NCI-H187 treated with DMSO at 0.1 percent for 48 hours (cell line): ENCODE results near the gene S1PR1.

Source experiments
- DNase-seq: peaks from one replicate; lab custom pipeline; 2025; lab: John Stamatoyannopoulos, UW

Gene S1PR1

DNA sequence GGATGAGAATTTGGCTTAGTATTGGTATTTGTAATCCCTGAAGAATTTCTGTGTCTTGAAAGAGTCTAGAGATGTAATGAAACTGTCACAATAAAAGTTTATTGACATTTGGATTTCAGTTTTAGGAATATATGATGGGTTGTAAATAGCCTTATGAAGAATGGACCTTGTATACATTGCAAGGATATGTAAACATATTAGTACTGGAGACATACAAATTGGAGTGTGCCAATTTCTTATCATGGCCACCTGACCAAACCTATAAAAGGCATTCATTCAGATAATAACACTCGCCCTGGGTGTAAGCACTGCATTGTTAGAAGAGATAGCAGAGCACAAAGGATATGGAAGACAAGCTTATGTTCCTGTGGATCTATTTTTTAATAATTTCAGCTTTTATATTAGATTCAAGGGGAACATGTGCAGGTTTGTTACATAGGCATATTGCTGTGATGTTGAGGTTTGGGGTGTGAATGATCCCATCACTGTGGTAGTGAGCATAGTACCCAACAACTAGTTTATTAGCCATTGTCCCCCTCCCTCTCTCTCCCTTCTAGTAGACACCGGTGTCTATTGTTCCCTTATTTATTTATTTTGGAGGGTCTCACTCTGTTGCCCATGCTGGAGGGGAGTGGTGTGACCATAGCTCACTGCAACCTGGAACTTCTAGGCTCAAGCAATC is 8.6 kb downstream of the S1PR1 start:
- no peak for DNase-seq

DNA sequence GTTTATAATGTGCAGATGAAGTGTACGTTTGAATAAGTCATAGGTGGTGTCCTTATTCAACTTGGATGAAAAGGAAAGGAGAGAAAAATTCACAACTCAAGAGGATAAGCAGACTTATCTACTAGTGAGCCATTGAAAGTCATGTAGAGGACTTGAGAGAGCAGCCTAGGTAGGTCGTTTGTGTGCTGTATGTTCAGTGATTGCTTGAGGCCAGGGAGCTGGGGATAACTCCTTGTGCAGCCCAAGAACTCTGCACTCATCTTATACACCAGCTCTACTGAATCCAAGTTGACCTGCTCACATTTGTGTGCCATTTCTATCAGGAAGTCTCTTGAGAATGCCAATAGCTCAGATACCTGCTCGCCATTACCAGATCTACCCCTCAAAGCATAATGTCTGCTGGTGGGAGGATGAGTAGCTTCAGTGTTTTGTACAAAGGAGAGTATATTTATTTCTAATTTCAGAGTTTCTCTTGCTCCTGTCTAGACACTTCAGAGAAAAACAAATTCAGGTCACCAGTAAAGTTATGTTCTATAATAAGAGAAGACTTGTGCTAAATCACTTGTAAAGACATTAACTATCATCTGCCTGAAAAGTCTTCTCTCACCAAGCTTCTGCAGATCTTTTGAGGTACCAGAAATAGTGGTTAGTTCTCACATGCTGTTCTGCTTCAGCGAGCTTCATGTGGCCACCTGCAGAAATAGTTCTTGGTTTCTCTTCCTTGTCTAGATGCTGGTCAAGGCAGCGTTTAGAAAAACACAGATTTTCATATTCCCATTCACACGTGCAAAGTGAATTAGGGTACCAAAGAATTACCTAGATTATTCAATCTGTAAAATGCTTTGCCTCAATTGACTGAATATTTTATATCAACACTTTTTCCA is 10.8 kb downstream of the S1PR1 start:
- no peak for DNase-seq

DNA sequence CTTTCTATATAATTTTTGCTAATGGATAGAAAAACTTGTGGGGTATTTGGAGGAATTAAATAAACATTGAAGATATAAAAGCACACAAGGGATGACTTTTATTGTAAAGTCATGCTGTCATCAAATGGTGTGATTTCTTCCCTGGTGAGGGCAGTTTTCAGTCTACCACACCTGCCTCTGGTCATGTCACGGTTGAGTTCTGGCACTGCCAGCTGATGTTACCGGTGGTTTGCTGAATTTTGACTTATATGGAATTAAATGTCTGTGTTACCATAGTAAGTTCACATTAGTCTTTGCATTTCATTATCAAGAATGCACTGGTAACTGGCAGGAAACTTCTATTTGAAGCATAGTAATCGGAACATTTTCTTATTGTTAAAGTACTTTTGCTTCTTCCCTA is 13.4 kb downstream of the S1PR1 start:
- DNase-seq = no peak

DNA sequence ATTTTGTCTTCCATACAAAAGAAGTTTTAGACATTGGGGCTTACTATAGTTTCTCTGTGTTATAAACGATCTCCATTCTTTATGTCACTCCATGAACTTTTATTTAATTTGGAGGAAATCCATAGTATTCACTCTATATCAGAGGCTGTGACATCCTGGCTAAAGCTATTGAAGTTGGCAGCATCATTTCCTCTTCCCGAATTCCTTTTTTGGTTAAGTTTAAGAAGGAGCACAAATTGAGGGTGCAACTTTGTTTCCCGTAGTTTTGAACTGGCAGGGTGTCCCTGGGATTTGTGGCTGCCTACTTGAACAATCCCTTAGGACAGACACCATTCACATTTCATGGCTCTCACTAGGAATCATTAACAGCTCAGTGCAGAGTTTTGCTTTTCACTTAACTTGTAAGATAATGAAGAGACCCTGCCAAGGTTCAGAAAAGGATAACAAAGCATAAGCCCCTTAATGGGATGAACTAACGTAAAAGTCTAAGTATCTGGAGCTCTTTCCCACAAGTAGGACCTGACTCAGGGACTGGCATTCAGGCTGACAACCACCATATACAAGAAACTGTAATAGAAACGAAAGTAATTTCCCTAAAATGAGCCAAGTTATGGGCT is 13.9 kb downstream of the S1PR1 start:
- DNase-seq = no peak

DNA sequence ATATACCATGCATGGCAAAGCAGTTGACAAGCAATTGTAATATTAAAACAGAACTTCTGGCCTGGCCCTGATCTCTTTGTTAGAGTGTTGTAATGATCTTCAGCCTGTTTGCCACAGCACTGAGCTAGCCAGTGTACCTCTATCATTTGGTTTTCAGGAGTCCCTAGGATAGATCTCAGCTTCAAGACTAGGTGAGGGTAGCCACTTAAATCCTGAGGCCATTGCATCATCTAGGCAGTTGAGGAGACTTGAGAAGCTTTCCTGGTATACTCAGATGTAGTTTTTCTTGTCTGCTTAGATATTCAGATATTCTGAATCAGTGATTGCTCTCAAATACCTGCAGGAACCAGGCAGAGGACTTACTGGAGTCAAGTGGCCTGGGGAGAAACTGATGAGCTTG is 14.7 kb downstream of the S1PR1 start:
- DNase-seq = no peak

DNA sequence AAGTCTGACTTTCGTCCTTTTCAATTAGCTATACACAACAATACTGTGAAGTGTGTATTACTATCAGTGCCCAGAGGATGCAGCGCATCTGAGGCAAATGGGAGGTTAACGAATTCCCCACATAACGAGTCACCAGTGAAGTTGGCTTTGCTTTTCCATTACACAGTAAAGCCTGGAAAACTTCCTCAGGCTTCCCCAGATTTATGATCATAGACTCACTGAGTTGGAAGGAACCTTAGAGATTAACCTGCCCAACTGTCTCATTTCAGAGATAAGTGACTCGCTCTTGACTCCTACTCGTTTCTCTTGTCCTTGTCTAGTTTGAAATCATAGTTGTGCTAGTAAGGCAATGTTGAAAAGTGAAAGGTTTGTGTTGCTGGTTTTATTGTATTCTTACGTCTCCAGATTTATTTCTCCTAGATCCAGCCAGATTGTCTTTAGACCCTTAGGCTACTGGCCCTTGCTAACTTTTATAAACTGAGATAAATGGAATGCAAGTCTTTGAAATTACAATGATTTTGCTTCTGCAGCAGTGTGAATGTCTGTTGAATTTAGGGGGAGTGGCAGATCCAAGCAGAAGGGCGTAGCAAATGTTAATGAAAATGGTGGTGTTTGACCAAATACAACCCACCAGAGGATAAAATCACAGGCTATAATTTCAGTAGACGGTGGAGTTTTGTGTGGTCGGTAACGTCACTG is 17.3 kb downstream of the S1PR1 start:
- DNase-seq = no peak

DNA sequence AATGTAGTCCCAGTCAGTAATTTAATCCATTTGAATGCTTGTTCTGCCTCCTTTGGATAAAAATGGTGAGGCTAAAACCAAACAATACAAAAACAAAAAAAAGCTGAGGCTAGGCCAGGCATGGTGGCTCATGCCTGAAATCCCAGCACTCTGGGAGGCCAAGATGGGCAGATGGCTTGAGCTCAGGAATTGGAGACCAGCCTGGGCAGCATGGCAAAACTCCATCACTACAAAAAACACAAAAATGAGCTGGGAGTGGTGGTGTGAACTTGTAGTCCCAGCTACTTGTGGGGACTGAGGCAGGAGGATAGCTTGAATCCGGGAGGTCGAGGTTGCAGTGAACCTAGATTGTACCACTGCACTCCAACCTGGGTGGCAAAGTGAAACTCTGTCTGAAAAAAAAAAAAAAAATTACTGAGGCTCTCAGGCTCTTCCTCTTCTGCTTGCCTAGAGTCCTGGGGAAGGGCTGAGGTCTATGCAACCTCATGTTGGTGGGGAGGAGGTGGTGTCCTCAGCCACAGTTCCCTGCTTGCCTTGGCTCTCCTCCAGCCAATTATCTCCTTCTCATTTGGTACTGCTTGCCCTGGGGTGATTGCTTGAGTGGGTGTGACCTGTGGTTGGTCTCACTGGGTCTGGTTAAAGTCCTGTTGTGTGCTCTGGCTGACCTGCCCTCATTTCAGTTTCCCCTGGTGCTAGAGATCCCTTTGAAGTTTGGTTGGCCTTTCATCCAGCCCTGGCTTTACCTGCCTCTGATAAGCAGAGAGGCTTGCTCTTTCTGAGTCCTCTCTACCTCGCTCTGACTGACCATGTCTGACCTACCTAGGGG is 20.9 kb downstream of the S1PR1 start:
- no peak for DNase-seq

DNA sequence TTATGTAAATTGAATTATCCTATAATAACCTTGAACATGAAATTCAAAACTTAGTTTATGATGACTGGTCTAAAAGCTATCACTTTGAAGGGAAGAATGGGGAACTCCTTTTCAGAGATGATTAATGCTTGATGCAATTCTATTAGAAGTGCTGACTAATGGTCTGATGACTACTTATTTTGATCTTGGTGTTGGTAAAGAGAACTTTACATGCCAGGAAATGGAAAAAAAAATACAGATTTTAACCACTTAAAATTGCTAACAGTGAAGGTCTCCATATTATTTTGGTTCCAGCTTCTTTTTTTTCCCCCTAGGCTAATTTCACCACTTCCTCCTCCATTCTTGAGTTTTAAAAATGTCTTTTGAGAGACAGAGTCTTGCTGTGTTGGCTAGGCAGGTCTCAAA is 22.9 kb downstream of the S1PR1 start:
- no peak for DNase-seq

DNA sequence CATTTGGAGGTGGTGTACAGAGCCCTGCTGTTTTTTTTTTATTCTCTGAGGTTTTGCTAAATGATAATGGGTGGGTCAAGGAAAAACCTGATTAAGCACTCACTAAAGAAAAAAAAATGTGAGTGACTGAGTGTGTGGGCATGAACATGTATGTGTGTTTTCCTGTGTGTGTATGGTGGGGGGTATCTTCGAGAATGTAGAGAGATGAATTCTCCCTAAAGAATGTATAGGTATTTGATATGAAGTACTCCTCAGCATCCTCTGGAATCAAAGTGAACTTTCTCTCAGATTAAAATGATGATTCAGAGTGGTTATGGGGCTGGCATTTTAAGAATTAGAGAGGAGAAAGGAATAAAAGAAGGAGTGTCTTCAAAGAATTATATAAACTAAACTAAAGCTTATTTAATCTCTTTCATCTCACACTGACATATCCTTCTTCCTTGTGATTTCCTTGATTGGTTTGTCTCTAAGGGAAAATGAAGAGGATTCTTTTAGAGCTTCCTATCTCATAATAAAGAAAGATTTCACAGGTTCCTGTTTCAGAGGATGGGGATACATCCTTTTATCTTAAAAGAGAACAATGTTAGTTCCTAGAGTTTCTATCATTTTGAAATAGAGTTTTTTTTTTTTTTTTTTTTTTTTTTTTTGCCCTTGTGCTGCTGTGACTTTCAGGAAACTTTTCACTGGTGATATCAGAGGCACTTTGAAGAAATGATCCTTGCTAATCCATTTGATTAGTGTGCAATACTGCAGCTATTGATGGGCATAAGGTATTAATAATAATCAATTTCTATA is 23.9 kb downstream of the S1PR1 start:
- no peak for DNase-seq

DNA sequence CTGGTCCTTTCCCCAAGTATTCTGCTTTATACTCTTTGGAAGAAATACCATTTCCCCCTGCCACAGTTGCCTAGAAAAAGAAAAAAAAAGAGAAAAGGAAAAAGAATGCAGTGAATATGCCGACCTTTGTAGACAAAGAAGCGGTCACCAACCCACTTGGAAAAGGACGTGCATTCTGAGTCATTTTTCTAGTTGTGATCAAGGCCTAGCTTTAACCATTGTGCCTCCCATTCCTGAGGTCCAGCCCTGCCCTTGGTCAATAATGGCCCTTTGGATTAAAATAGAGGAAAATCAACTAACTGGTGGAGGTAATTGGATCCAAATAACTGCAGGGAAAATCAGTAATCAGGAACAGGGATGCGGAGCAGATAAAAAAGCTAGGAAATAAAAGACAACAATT is 24.8 kb downstream of the S1PR1 start:
- no peak for DNase-seq

DNA sequence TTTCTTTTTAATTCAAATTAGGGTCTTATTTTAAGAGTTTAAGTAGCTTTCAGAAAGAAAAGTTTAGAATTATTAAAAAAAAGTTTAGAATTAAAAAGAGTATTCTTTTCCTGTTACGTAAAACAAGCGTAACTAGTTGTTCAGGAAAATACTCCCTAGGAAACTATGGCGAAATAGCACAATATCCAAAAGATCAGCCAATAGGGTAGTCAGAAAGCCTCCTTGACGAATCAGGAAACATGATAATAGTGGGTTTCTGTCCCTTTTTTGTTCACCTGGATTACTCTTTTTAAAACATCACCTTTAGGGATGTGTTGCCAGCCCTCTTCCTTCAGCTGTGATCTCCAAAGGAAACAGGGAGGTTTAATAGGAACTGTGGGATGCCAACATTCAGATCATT is 25.2 kb downstream of the S1PR1 start:
- DNase-seq = no peak

DNA sequence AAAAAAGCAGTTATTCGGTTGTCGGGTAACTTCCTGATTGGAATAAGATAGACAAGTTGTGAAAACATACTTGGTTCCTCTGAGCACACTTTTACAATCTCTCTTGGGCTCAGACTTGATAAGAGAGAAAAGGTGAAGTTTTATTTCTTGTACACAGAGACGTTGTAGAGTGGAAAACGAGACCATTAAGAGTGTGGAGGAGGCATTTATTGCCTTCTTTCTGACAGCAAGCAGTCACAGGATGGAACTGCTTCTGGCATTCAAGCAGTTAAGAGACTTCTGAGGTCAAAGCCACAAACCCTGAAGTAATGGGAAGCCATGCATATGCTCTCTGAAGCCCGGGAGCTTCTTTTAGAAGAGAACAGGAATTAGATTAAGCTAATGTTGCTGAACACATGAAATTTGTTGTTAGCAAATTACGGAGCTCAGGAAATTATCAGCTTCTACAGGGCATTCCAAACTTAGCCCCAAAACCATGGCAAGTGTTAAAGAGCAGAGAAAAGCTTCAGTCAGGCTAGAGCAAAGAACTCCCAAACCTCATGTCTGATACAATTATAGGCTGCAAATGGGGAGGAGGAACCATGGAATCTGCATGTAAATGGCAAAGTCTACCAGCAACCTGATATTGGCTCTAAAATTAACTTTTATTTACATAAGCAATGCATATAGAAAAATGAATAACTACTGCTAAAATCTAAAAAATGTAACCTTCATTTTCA is 26.0 kb downstream of the S1PR1 start:
- no peak for DNase-seq

DNA sequence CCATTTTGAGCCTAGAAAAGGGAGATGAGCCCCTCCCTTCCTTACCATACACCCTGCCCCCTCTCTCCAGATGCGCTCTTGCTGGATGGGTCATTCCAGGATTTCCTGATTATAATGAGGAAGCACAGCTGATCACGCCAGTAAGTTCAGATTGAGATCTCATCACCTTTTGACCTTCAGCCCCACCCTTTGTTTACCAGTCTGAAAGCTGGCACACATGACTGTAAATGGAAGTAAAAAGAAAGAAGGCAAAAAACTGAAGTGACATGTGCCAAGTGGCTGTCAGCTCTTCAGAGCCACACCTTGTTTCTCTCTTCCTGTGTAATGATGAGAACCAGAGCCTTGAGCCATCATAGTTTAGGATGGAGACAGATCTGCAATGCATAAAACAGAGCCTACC is 27.9 kb downstream of the S1PR1 start:
- no peak for DNase-seq

DNA sequence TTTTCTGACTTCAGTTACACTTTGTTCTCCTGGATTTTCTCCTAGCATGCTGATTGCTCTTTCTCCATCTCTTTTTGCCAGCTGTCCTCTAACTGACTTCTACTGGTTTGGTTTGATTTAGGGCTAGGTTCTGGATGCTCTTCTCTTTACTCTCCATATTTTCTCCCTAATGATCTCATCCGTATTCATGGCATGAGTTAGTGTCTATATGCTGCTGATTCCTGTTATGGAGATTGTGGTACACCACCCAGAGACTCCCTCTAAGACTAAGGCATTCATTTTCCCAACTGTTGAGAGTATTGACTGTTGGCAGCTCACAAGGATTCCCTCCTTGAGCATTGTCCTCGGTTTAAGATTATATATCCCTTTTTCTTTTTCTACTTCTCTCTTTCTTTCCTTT is 28.9 kb downstream of the S1PR1 start:
- no peak for DNase-seq

DNA sequence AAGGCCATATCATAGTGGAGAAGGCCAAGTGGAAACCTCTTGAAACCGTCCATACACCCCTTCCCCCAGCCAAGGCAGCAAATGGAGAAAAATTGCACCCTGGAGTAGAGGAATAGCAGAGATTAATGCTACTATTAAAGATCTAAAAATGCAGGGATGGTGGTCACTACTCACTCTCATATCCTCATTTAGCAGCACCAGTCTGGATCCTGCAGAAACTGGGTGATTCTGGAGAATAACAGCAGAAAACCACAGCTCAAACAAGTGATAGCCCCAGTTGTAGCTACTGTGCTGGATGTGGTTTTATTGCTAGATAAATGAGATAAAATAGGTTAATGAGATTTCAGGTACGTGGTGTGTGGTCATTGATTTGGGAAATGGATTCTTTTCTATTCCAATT is 30.3 kb downstream of the S1PR1 start:
- DNase-seq = no peak

DNA sequence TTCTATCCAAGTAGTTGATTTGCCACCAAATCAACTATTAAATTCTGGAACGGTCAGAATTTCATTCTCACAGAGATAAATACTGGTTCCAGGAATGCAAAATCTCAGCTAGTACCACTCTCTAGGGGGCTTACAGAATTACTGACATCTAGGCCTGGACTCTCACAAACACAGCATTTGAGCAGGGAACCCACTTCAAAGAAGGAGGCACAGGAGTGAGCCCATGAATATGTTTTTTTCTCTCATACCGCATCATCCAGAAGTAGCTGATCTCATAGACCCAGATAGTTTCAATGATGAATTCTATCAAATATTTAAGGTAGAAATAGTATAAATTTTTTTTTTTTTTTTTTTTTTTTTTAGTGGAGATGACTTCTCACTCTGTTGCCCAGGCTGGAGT is 32.1 kb downstream of the S1PR1 start:
- no peak for DNase-seq

DNA sequence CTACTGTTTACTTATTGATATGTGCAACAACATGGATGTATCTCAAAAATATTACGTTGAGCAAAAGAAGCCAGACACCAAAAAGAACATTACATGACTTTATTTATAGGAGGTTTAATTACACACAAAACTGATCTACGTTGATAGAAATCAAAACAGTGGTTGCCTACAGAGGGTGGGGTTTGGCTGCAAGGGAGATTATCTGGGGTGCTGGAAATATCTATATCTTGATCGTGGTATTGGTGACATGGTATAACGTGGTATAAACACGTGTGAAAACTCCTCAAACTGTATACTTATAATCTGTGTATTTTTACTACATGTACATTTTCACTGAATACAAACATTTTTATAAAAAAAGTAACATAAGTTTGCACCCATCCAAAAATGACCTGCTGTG is 38.9 kb downstream of the S1PR1 start:
- no peak for DNase-seq

DNA sequence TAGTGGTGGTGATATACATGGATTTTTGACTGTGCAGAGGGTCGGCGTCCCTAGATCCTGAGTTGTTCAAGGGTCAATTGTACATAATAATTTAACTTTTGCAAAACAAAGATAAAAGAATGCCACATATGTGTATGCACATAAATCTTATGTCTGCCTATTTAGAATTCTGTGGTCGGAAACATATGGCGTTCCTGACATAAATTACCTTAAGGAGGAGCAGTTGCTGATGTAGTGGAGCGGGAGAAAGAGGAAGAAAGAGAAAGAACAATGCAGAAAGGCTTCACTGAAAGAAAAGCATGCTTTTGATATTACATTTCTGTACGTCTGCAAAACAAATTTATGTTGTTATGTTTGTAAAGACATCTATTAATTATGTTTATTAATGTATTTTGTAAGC is 40.0 kb downstream of the S1PR1 start:
- no peak for DNase-seq

DNA sequence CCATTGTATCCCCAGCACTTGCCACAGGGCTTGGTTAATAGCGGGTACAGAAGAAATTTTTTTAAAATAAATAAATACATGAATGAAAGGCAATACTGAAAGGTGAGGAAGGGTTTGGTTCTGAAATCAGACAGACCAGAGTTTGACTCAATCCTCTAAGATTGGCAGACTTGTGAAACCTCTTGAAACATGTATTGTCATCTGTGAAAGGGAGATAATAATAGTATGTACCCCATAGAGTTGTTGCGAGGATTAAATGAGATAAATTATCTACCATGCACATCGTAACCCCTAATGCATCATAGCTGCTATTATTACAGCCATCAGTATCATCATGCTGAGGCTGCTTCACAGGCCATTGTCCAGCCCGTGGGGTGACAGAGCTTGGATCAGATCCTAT is 41.4 kb downstream of the S1PR1 start:
- no peak for DNase-seq

DNA sequence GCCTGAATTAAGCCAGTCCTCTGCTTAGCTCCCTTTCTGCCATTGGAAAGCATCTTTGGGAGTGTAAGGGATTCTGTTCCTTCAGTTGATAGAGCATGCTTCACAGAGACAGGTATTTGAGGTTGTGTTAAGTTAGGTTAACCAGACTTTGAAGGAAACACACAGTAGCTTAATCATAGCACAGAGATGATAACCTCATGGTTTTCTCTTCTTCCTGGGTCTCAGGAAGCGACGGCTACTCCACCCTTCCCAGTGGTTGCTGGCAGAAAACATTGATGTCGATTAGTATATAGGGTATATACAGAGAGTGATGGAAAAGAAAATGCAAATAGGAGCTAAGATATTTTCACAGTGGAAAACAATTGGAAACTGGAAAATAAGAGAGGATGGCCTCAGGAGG is 42.0 kb downstream of the S1PR1 start:
- DNase-seq = no peak
